Measurements from ENCODE around the gene TNFAIP8.

Gene TNFAIP8

GRCh38 chr5:119316086-119316485 is 39.7 kb upstream of the TNFAIP8 start:
- Histone ChIP-seq H3K27me3 (ENCODE audit: low read depth, low read length) (no peaks in the 10 kb centered on the region), H3K9ac (ENCODE audit: low read length) (no peak overlapping the region), H3K4me1 (ENCODE audit: low read length) (peaks cover 24% of the 10 kb centered on the region), H3K27ac (ENCODE audit: low read length) (no peak overlapping the region), H3K79me2 (ENCODE audit: low read length) (no peaks in the 10 kb centered on the region), H3K4me3 (ENCODE audit: low read length) (no peak overlapping the region), H3K36me3 (replicated peaks; ENCODE audit: low read depth, low read length) (no peaks in the 10 kb centered on the region), H3K9me3 (ENCODE audit: insufficient read depth, low read length) (no peaks in the 10 kb centered on the region), H4K20me1 (ENCODE audit: insufficient read depth, low read length) (no peaks in the 10 kb centered on the region), H2AFZ (ENCODE audit: low read depth, low read length) (no peak overlapping the region), H3K4me2 (ENCODE audit: low read length) (no peak overlapping the region)
- TF ChIP-seq CTCF (IDR thresholded peaks at IDR 0.05; ENCODE audit: low read depth, low read length) (no peak), EZH2phosphoT487 (IDR thresholded peaks at IDR 0.05; ENCODE audit: low read depth) (no peak)

- Histone ChIP-seq H2AFZ (ENCODE audit: low read depth, low read length) (no peak overlapping the region), H3K4me2 (ENCODE audit: low read length) (no peak overlapping the region), H3K9ac (ENCODE audit: low read length) (no peak overlapping the region), H3K9me3 (ENCODE audit: insufficient read depth, low read length) (no peaks in the 10 kb centered on the region), H3K4me1 (ENCODE audit: low read length) (peaks cover 24% of the 10 kb centered on the region), H3K36me3 (replicated peaks; ENCODE audit: low read depth, low read length) (no peaks in the 10 kb centered on the region), H3K79me2 (ENCODE audit: low read length) (no peaks in the 10 kb centered on the region), H3K27me3 (ENCODE audit: low read depth, low read length) (no peaks in the 10 kb centered on the region), H3K27ac (ENCODE audit: low read length) (no peak overlapping the region), H4K20me1 (ENCODE audit: insufficient read depth, low read length) (no peaks in the 10 kb centered on the region), H3K4me3 (ENCODE audit: low read length) (no peak overlapping the region)
- TF ChIP-seq CTCF (IDR thresholded peaks at IDR 0.05; ENCODE audit: low read depth, low read length) (no peak), EZH2phosphoT487 (IDR thresholded peaks at IDR 0.05; ENCODE audit: low read depth) (no peak)
These were observed 38.9 kb upstream of the TNFAIP8 start for GRCh38 chr5:119316906-119317305.

- no peak overlapping the region for H3K4me2 ChIP-seq (ENCODE audit: low read length)
- H3K4me1 ChIP-seq (ENCODE audit: low read length): peaks cover 24% of the 10 kb centered on the region
- no peaks in the 10 kb centered on the region for H3K27me3 ChIP-seq (ENCODE audit: low read depth, low read length)
- H4K20me1 ChIP-seq (ENCODE audit: insufficient read depth, low read length): no peaks in the 10 kb centered on the region
- H3K9me3 ChIP-seq (ENCODE audit: insufficient read depth, low read length): no peaks in the 10 kb centered on the region
- no peak overlapping the region for H3K4me3 ChIP-seq (ENCODE audit: low read length)
- no peaks in the 10 kb centered on the region for H3K79me2 ChIP-seq (ENCODE audit: low read length)
- H3K27ac ChIP-seq (ENCODE audit: low read length): no peak overlapping the region
- no peak overlapping the region for H3K9ac ChIP-seq (ENCODE audit: low read length)
- no peaks in the 10 kb centered on the region for H3K36me3 ChIP-seq (replicated peaks; ENCODE audit: low read depth, low read length)
- H2AFZ ChIP-seq (ENCODE audit: low read depth, low read length): no peak overlapping the region
- TF ChIP-seq EZH2phosphoT487 (IDR thresholded peaks at IDR 0.05; ENCODE audit: low read depth) (no peak), CTCF (IDR thresholded peaks at IDR 0.05; ENCODE audit: low read depth, low read length) (no peak)
These were observed 37.4 kb upstream of the TNFAIP8 start for GRCh38 chr5:119318256-119318894.

GRCh38 chr5:119319401-119319800 is 36.4 kb upstream of the TNFAIP8 start:
- Histone ChIP-seq H3K27ac (ENCODE audit: low read length) (no peak overlapping the region), H3K4me3 (ENCODE audit: low read length) (no peak overlapping the region), H3K4me1 (ENCODE audit: low read length) (peaks cover 24% of the 10 kb centered on the region), H3K27me3 (ENCODE audit: low read depth, low read length) (no peaks in the 10 kb centered on the region), H2AFZ (ENCODE audit: low read depth, low read length) (no peak overlapping the region), H3K9me3 (ENCODE audit: insufficient read depth, low read length) (no peaks in the 10 kb centered on the region), H4K20me1 (ENCODE audit: insufficient read depth, low read length) (no peaks in the 10 kb centered on the region), H3K9ac (ENCODE audit: low read length) (no peak overlapping the region), H3K4me2 (ENCODE audit: low read length) (no peak overlapping the region), H3K36me3 (replicated peaks; ENCODE audit: low read depth, low read length) (no peaks in the 10 kb centered on the region), H3K79me2 (ENCODE audit: low read length) (no peaks in the 10 kb centered on the region)
- TF ChIP-seq EZH2phosphoT487 (IDR thresholded peaks at IDR 0.05; ENCODE audit: low read depth) (no peak), CTCF (IDR thresholded peaks at IDR 0.05; ENCODE audit: low read depth, low read length) (no peak)

Data from OCI-LY3 (cell line).